ENCODE results near the gene HNRNPA1.
A peak's percentile ranks its signal among the peaks of the same experiment; 100 is the strongest.

HNRNPA1 gene

DNA sequence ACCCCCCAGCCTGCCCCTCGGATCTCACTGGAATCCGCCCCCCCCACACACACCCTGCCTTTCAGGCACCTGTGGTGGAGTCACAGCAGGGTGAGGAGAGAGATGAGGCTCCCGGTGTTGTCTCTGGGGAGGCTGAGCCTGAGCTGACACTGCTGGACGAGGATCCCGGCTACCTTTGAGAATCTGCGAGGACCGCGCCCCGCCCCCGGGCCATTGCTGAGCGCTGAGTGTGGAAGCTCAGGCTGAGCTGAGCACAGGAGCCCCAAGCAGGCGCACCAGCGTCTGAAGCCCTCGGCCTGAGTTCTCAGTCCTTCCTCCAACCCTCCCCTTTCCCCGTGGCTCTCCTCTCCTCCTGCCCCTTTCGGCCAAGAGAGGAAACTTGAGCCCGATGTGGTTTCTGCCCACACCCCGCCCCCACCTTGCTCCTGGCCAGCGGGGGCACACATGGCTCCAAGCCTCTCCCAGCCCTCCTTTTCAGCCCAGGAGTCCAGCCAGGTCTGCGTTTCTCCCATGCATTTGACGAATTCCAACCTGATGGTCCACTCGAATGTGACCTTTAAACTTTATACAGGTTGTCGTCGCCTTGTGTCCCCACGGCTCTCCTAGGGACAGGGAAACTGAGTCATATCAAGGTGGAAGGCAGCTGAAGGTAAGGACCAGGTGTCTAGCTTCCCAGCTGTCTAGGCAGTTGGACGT is 20.4 kb downstream of the HNRNPA1 start, which contains the start of gene NFE2 (continued):
- TF ChIP-seq, protein P1, sequence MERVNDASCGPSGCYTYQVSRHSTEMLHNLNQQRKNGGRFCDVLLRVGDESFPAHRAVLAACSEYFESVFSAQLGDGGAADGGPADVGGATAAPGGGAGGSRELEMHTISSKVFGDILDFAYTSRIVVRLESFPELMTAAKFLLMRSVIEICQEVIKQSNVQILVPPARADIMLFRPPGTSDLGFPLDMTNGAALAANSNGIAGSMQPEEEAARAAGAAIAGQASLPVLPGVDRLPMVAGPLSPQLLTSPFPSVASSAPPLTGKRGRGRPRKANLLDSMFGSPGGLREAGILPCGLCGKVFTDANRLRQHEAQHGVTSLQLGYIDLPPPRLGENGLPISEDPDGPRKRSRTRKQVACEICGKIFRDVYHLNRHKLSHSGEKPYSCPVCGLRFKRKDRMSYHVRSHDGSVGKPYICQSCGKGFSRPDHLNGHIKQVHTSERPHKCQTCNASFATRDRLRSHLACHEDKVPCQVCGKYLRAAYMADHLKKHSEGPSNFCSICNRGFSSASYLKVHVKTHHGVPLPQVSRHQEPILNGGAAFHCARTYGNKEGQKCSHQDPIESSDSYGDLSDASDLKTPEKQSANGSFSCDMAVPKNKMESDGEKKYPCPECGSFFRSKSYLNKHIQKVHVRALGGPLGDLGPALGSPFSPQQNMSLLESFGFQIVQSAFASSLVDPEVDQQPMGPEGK (tag by site-specific recombination; IDR thresholded peaks at IDR 0.05) = peak; percentile 62; the same call in 1 of the 2 replicates
- TF ChIP-seq ZNF623 (tag by site-specific recombination; IDR thresholded peaks at IDR 0.05) = no peak
- no peak for TF ChIP-seq ZNF548 (tag by site-specific recombination; IDR thresholded peaks at IDR 0.05)
- TF ChIP-seq ZNF112 (tag by site-specific recombination; IDR thresholded peaks at IDR 0.05) = no peak
- peak; percentile 53; the same call in 1 of the 2 replicates for TF ChIP-seq KLF8 (tag by site-specific recombination; IDR thresholded peaks at IDR 0.05)
- TF ChIP-seq, protein P2, sequence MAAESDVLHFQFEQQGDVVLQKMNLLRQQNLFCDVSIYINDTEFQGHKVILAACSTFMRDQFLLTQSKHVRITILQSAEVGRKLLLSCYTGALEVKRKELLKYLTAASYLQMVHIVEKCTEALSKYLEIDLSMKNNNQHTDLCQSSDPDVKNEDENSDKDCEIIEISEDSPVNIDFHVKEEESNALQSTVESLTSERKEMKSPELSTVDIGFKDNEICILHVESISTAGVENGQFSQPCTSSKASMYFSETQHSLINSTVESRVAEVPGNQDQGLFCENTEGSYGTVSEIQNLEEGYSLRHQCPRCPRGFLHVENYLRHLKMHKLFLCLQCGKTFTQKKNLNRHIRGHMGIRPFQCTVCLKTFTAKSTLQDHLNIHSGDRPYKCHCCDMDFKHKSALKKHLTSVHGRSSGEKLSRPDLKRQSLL (tag by site-specific recombination; IDR thresholded peaks at IDR 0.05) = no peak
- peak; percentile 70 for TF ChIP-seq ZIC2 (tag by site-specific recombination; IDR thresholded peaks at IDR 0.05)
- TF ChIP-seq, protein P3, sequence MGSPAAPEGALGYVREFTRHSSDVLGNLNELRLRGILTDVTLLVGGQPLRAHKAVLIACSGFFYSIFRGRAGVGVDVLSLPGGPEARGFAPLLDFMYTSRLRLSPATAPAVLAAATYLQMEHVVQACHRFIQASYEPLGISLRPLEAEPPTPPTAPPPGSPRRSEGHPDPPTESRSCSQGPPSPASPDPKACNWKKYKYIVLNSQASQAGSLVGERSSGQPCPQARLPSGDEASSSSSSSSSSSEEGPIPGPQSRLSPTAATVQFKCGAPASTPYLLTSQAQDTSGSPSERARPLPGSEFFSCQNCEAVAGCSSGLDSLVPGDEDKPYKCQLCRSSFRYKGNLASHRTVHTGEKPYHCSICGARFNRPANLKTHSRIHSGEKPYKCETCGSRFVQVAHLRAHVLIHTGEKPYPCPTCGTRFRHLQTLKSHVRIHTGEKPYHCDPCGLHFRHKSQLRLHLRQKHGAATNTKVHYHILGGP (tag by site-specific recombination; IDR thresholded peaks at IDR 0.05) = no peak
- no peak for TF ChIP-seq ZNF426 (tag by site-specific recombination; IDR thresholded peaks at IDR 0.05)
- TF ChIP-seq SP7 (tag by site-specific recombination; IDR thresholded peaks at IDR 0.05) = 0 out of 2 replicates have a peak, but pooled peaks have one; percentile 17
- TF ChIP-seq ZNF544 (tag by site-specific recombination; IDR thresholded peaks at IDR 0.05) = no peak
- TF ChIP-seq, protein P4, sequence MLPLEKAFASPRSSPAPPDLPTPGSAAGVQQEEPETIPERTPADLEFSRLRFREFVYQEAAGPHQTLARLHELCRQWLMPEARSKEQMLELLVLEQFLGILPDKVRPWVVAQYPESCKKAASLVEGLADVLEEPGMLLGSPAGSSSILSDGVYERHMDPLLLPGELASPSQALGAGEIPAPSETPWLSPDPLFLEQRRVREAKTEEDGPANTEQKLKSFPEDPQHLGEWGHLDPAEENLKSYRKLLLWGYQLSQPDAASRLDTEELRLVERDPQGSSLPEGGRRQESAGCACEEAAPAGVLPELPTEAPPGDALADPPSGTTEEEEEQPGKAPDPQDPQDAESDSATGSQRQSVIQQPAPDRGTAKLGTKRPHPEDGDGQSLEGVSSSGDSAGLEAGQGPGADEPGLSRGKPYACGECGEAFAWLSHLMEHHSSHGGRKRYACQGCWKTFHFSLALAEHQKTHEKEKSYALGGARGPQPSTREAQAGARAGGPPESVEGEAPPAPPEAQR (tag by site-specific recombination; IDR thresholded peaks at IDR 0.05) = no peak
- TF ChIP-seq ZNF202 (tag by site-specific recombination; IDR thresholded peaks at IDR 0.05; ENCODE audit: borderline replicate concordance) = no peak
- no peak for TF ChIP-seq ZNF37A (tag by site-specific recombination; IDR thresholded peaks at IDR 0.05)
- TF ChIP-seq ZNF184 (tag by site-specific recombination; IDR thresholded peaks at IDR 0.05) = no peak
- TF ChIP-seq, protein P5, sequence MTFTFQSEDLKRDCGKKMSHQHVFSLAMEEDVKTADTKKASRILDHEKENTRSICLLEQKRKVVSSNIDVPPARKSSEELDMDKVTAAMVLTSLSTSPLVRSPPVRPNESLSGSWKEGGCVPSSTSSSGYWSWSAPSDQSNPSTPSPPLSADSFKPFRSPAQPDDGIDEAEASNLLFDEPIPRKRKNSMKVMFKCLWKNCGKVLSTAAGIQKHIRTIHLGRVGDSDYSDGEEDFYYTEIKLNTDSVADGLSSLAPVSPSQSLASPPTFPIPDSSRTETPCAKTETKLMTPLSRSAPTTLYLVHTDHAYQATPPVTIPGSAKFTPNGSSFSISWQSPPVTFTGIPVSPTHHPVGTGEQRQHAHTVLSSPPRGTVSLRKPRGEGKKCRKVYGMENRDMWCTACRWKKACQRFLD (tag by site-specific recombination; IDR thresholded peaks at IDR 0.05) = no peak
- no peak for TF ChIP-seq SALL2 (tag by site-specific recombination; IDR thresholded peaks at IDR 0.05; ENCODE audit: borderline replicate concordance)

DNA sequence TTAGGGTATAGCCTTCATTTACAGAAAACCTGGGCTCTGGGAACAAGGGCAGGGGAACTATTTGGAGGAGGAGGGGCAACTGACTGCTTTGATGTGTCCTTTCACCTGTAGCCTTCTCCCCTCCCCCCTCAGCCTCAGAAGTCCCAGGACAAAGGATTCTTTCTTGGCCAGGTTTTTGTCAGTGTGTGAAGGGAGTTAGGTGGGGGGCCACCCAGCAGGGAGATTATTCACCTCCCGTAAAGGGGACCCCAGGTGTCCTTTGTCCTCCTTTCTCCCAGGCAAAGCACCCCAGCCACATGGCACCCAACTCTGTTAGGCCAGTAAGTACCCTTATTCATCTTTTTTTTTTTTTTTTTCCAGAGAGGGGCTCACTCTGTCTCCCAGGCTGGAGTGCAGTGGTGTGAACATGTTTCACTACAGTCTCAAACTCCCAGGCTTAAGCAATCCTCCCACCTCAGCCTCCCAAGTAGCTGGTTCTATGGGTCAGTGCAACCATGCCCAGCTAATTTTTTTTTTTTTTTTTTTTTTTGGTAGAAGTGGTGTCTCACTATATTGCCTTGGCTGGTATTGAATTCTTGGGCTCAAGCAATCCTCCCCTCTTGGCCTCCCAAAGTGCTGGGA is 21.0 kb downstream of the HNRNPA1 start:
- H3K4me3 ChIP-seq (ENCODE audit: low read depth, low read length) = no peak overlapping the region
- peaks cover 7% of the 10 kb centered on the region for H3K4me1 ChIP-seq (ENCODE audit: control insufficient read depth, insufficient read depth, low read length)
- POLR2A ChIA-PET = interaction anchor here (0.6 to 3.0 kb wide), 8 partner anchors 9 to 57 kb away, joined by 3 to 25 read pairs (median 5); partner anchors contain the start of genes CBX5, COPZ1 and HNRNPA1
- no peaks in the 10 kb centered on the region for H3K9me3 ChIP-seq (ENCODE audit: control insufficient read depth, insufficient read depth, low read depth, low read length)
- no peak overlapping the region for H3K27ac ChIP-seq (ENCODE audit: extremely low read depth, low read depth, low read length)
- no peaks in the 10 kb centered on the region for H3K36me3 ChIP-seq (ENCODE audit: control insufficient read depth in 2 of 2, insufficient read depth in 1 of 2, low read length in 2 of 2)
- CTCF ChIA-PET = interaction anchor here (0.6 to 4.1 kb wide), 7 partner anchors 23 to 80 kb away, joined by 3 to 31 read pairs (median 6); partner anchors contain the start of gene COPZ1
- TF ChIP-seq KLF9 (tag by site-specific recombination; IDR thresholded peaks at IDR 0.05; ENCODE audit: low read depth) (no peak), ZNF624 (tag by site-specific recombination; IDR thresholded peaks at IDR 0.05) (no peak), WT1 (tag by site-specific recombination; IDR thresholded peaks at IDR 0.05) (0 out of 2 replicates have a peak, but pooled peaks have one; percentile 14), FEZF1 (tag by site-specific recombination; IDR thresholded peaks at IDR 0.05) (no peak), ZNF157 (tag by site-specific recombination; IDR thresholded peaks at IDR 0.05) (no peak), ZNF843 (tag by site-specific recombination; IDR thresholded peaks at IDR 0.05) (no peak), GLIS1 (tag by site-specific recombination; IDR thresholded peaks at IDR 0.05) (peak; percentile 61), SALL2 (tag by site-specific recombination; IDR thresholded peaks at IDR 0.05; ENCODE audit: borderline replicate concordance) (no peak)
- TF ChIP-seq, protein P6, sequence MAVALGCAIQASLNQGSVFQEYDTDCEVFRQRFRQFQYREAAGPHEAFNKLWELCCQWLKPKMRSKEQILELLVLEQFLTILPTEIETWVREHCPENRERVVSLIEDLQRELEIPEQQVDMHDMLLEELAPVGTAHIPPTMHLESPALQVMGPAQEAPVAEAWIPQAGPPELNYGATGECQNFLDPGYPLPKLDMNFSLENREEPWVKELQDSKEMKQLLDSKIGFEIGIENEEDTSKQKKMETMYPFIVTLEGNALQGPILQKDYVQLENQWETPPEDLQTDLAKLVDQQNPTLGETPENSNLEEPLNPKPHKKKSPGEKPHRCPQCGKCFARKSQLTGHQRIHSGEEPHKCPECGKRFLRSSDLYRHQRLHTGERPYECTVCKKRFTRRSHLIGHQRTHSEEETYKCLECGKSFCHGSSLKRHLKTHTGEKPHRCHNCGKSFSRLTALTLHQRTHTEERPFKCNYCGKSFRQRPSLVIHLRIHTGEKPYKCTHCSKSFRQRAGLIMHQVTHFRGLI (tag by site-specific recombination; IDR thresholded peaks at IDR 0.05) = no peak
- TF ChIP-seq, protein P7, sequence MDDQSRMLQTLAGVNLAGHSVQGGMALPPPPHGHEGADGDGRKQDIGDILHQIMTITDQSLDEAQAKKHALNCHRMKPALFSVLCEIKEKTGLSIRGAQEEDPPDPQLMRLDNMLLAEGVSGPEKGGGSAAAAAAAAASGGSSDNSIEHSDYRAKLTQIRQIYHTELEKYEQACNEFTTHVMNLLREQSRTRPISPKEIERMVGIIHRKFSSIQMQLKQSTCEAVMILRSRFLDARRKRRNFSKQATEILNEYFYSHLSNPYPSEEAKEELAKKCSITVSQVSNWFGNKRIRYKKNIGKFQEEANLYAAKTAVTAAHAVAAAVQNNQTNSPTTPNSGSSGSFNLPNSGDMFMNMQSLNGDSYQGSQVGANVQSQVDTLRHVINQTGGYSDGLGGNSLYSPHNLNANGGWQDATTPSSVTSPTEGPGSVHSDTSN (CRISPR knock-in tag; IDR thresholded peaks at IDR 0.05) = no peak

Measured in HEK293 (cell line).